ENCODE measurements around the gene SERAC1.

Gene SERAC1

GRCh38 chr6:158205169-158205944, 37.3 kb upstream of the SERAC1 start:
- no peaks in the 10 kb centered on the region for H3K9me2 ChIP-seq (ENCODE audit: low read depth, low read length)
- no peak overlapping the region for H2AFZ ChIP-seq (ENCODE audit: low read length)
- no peaks in the 10 kb centered on the region for H3K9me3 ChIP-seq (ENCODE audit: low read length)
- no peak overlapping the region for H3K4me3 ChIP-seq (ENCODE audit: low read depth, low read length, poor library complexity, severe bottlenecking)
- TF ChIP-seq CTCF (IDR thresholded peaks at IDR 0.05; ENCODE audit: low read length) (peak; percentile 69), EZH2 (IDR thresholded peaks at IDR 0.05; ENCODE audit: borderline replicate concordance, low read length) (no peak)
- no peaks in the 10 kb centered on the region for H3K4me1 ChIP-seq (ENCODE audit: insufficient read depth, low read length, severe bottlenecking)
- H3F3A ChIP-seq (ENCODE audit: insufficient read depth, low read length) = no peaks in the 10 kb centered on the region
- no peaks in the 10 kb centered on the region for H4K20me1 ChIP-seq (ENCODE audit: insufficient read depth, low read length)
- H3K27ac ChIP-seq (ENCODE audit: low read depth, low read length, poor library complexity, severe bottlenecking) = no peak overlapping the region
- no peaks in the 10 kb centered on the region for H3K79me2 ChIP-seq (ENCODE audit: insufficient read depth, low read length)
- H3K9ac ChIP-seq (ENCODE audit: low read length) = no peak overlapping the region
- H3K36me3 ChIP-seq (ENCODE audit: insufficient read depth, low read length) = no peaks in the 10 kb centered on the region
- H3K4me2 ChIP-seq (ENCODE audit: low read length) = no peak overlapping the region
- H3K27me3 ChIP-seq (ENCODE audit: insufficient read depth, low read length) = 0 out of 2 replicates have a peak, but pooled peaks cover 4% of the 10 kb centered on the region

- Histone ChIP-seq H3K79me2 (ENCODE audit: insufficient read depth, low read length) (no peaks in the 10 kb centered on the region), H3K36me3 (ENCODE audit: insufficient read depth, low read length) (peaks cover under 1% of the 10 kb centered on the region; the same call in 1 of the 2 replicates), H3K27me3 (ENCODE audit: insufficient read depth, low read length) (no peaks in the 10 kb centered on the region), H3K9me2 (ENCODE audit: low read depth, low read length) (no peaks in the 10 kb centered on the region), H3F3A (ENCODE audit: insufficient read depth, low read length) (no peaks in the 10 kb centered on the region), H3K9ac (ENCODE audit: low read length) (no peak overlapping the region), H3K27ac (ENCODE audit: low read depth, low read length, poor library complexity, severe bottlenecking) (no peak overlapping the region), H3K4me3 (ENCODE audit: low read depth, low read length, poor library complexity, severe bottlenecking) (no peak overlapping the region), H3K4me1 (ENCODE audit: insufficient read depth, low read length, severe bottlenecking) (no peaks in the 10 kb centered on the region), H3K4me2 (ENCODE audit: low read length) (no peak overlapping the region), H3K9me3 (ENCODE audit: low read length) (no peaks in the 10 kb centered on the region), H2AFZ (ENCODE audit: low read length) (no peak overlapping the region), H4K20me1 (ENCODE audit: insufficient read depth, low read length) (no peaks in the 10 kb centered on the region)
- no peak for TF ChIP-seq EZH2 (IDR thresholded peaks at IDR 0.05; ENCODE audit: borderline replicate concordance, low read length)
- no peak for TF ChIP-seq CTCF (IDR thresholded peaks at IDR 0.05; ENCODE audit: low read length)
Observed at GRCh38 chr6:158198461-158198860, 30.4 kb upstream of the SERAC1 start.

GRCh38 chr6:158194487-158195280, 26.6 kb upstream of the SERAC1 start:
- Histone ChIP-seq H3K9me3 (ENCODE audit: low read length) (no peaks in the 10 kb centered on the region), H3K27me3 (ENCODE audit: insufficient read depth, low read length) (no peaks in the 10 kb centered on the region), H3F3A (ENCODE audit: insufficient read depth, low read length) (no peaks in the 10 kb centered on the region), H3K79me2 (ENCODE audit: insufficient read depth, low read length) (no peaks in the 10 kb centered on the region), H3K9ac (ENCODE audit: low read length) (no peak overlapping the region), H2AFZ (ENCODE audit: low read length) (no peak overlapping the region), H3K27ac (ENCODE audit: low read depth, low read length, poor library complexity, severe bottlenecking) (no peak overlapping the region), H3K36me3 (ENCODE audit: insufficient read depth, low read length) (peaks cover 18% of the 10 kb centered on the region), H3K9me2 (ENCODE audit: low read depth, low read length) (no peaks in the 10 kb centered on the region), H4K20me1 (ENCODE audit: insufficient read depth, low read length) (no peaks in the 10 kb centered on the region), H3K4me1 (ENCODE audit: insufficient read depth, low read length, severe bottlenecking) (no peaks in the 10 kb centered on the region), H3K4me3 (ENCODE audit: low read depth, low read length, poor library complexity, severe bottlenecking) (no peak overlapping the region), H3K4me2 (ENCODE audit: low read length) (no peak overlapping the region)
- TF ChIP-seq EZH2 (IDR thresholded peaks at IDR 0.05; ENCODE audit: borderline replicate concordance, low read length) (no peak), CTCF (IDR thresholded peaks at IDR 0.05; ENCODE audit: low read length) (no peak)
